Esophagus (tissue), 2 donors: ENCODE data around the gene PFN2. TPM values are rescaled to one million over a fixed set of nuclear protein-coding genes. Genes with fewer than 3 reads are reported as not detected.

ENCODE experiments used
- H3K27ac ChIP-seq, 2 donors: one replicate each; pipeline ENCODE4 v1.5.1; 2013; ENCODE audit warnings: low read depth in 2 of 2, mild to moderate bottlenecking in 2 of 2, inconsistent platforms in 1 of 2, low read length in 1 of 2, moderate library complexity in 1 of 2
- H3K27me3 ChIP-seq, 2 donors: one replicate each; pipeline ENCODE4 v1.6.1; 2013; ENCODE audit warnings: low read length in 2 of 2, control low read depth in 1 of 2, mild to moderate bottlenecking in 1 of 2; ENCODE audit not compliant: insufficient read depth in 2 of 2, control insufficient read depth in 1 of 2
- H3K36me3 ChIP-seq, 2 donors: one replicate each; pipeline ENCODE4 v1.6.1; 2013; ENCODE audit warnings: low read length in 1 of 2; ENCODE audit not compliant: control insufficient read depth in 2 of 2, insufficient read depth in 2 of 2
- H3K4me1 ChIP-seq, 2 donors: one replicate each; pipeline ENCODE4 v1.6.1; 2013; ENCODE audit warnings: low read length in 1 of 2; ENCODE audit not compliant: control insufficient read depth in 2 of 2, insufficient read depth in 2 of 2
- H3K4me3 ChIP-seq, 2 donors: one replicate each; pipeline ENCODE4 v1.5.1; 2013; ENCODE audit warnings: low read length in 2 of 2, mild to moderate bottlenecking in 2 of 2, low read depth in 1 of 2, moderate library complexity in 1 of 2
- H3K9me3 ChIP-seq, 2 donors: one replicate each; pipeline ENCODE4 v1.6.1; 2013; ENCODE audit warnings: mild to moderate bottlenecking in 2 of 2, low read depth in 1 of 2, low read length in 1 of 2, moderate library complexity in 1 of 2; ENCODE audit not compliant: control insufficient read depth in 2 of 2, insufficient read depth in 1 of 2
- WGBS, 2 donors: extraction: QIAGEN DNeasy Blood & Tissue Kit; methylation state at CpG; one replicate each; pipeline ENCODE4 v1.1.7; 2013; 5-methylcytosine and 5-hydroxymethylcytosine counted together
- polyA plus RNA-seq, 2 donors: library from polyadenylated mRNA; stranded (reverse); fragments of 200-250 nt; gene quantifications; one replicate each; pipeline ENCODE4 v1.2.3, GENCODE V29; 2013
- donor health status: healthy with polysubstance abuse.
- donor health status: Bipolar disorder and iron deficiency.

Gene PFN2
- polyA plus RNA-seq, 2 donors: 10.7 to 20.0 TPM

DNA sequence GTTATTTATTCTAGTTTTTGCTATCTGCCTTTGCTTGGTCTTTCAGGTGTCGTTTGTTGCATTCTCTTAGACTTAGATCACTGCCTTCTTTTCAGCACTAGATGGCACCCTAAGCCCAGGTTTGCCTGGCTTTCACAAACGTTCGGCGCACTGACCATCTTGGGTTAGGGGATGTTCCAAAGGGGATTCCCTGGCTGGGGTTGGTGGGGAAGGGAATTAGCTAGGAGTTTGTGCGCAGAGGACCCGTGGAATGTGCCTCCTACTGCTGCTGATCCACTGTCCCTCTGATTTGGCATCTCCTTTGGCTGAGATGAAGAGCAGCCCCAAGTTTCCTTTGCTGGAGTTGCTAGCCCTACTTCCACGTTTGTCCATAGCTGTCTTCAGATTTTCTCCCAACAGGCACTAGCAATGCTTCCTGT is 33.9 kb downstream of the PFN2 start:
- peaks cover 0 to 3% of the 10 kb centered on the region in 2 donors for H3K9me3 ChIP-seq
- H3K4me1 ChIP-seq: no peaks in the 10 kb centered on the region
- no peaks in the 10 kb centered on the region for H3K27me3 ChIP-seq
- no peak overlapping the region for H3K4me3 ChIP-seq
- 46 to 60% methylated on average over 7 of the region's 7 CpGs for WGBS, 2 donors
- peaks cover 0 to 2% of the 10 kb centered on the region in 2 donors for H3K36me3 ChIP-seq
- H3K27ac ChIP-seq: no peak overlapping the region

DNA sequence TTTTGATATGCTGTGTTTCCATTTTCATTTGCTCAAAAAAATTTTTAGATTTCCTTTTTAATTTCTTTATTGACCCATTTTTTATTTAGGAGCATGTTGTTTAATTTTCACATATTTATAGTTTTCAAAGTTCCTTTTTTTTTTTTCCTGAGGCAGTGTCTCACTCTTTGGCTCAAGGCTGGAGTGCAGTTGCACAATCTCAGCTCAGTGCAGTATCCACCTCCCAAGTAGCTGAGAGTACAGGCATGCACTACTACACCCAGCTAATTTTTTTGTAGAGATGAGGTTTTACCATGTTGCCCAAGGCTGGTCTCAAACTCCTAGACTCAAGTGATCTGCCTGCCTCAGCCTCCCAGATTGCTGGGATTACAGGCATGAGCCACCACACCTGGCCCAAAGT is 36.2 kb downstream of the PFN2 start:
- no peaks in the 10 kb centered on the region for H3K4me1 ChIP-seq
- no peak overlapping the region for H3K27ac ChIP-seq
- H3K4me3 ChIP-seq: no peak overlapping the region
- peaks cover 0 to 3% of the 10 kb centered on the region in 2 donors for H3K9me3 ChIP-seq
- peaks cover 0 to 2% of the 10 kb centered on the region in 2 donors for H3K36me3 ChIP-seq
- H3K27me3 ChIP-seq: no peaks in the 10 kb centered on the region

DNA sequence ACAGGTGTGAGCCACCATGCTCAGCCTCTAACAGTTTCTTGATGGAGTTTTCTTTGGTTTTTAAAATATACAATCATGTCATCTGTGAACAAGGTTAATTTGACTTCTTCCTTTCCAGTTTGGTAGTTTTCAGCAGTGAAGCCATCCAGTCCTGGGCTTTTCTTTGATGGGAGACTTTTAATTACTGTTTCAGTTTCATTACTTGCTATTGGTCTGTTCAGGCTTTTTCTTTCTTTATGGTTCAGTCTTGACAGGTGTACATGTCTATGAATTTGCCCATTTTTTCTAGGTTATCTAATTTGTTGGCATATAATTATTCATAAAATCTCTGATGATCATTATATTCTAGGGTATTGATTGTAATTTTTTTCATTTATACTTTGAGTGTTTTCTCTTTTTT is 36.8 kb downstream of the PFN2 start:
- Histone ChIP-seq H3K36me3 (peaks cover 0 to 2% of the 10 kb centered on the region in 2 donors), H3K27ac (no peak overlapping the region), H3K27me3 (no peaks in the 10 kb centered on the region), H3K4me3 (no peak overlapping the region), H3K9me3 (peaks cover 0 to 3% of the 10 kb centered on the region in 2 donors), H3K4me1 (no peaks in the 10 kb centered on the region)

GRCh38 chr3:149933008-149933407 is 37.7 kb downstream of the PFN2 start:
- H3K4me1 ChIP-seq: no peaks in the 10 kb centered on the region
- 96 to 100% methylated on average over 1 of the region's 1 CpG for WGBS, 2 donors
- no peak overlapping the region for H3K4me3 ChIP-seq
- peaks cover 0 to 3% of the 10 kb centered on the region in 2 donors for H3K9me3 ChIP-seq
- no peak overlapping the region for H3K27ac ChIP-seq
- H3K27me3 ChIP-seq: no peaks in the 10 kb centered on the region
- H3K36me3 ChIP-seq: peaks cover 0 to 2% of the 10 kb centered on the region in 2 donors

DNA sequence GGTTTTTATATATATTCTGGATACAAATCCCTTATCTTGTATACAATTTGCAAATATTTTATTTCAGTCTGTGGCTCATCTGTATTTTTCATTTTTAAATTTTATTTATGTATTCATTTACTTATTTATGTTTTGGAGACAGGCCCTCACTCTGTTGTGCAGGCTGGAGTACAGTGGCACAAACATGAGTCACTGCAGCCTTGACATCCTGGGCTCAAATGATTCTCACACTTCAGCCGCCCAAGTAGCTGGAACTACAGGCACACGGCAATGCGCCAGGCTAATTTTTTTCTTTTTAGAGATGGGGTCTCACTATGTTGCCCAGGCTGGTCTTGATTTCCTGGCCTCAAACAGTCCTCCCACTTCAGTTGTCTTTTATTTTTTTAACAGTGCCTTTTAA is 50.6 kb downstream of the PFN2 start:
- Histone ChIP-seq H3K27ac (no peak overlapping the region), H3K36me3 (no peaks in the 10 kb centered on the region), H3K4me1 (no peaks in the 10 kb centered on the region), H3K4me3 (no peak overlapping the region), H3K27me3 (no peaks in the 10 kb centered on the region), H3K9me3 (no peaks in the 10 kb centered on the region)
- WGBS, 2 donors: 97% methylated on average over 3 of the region's 3 CpGs

DNA sequence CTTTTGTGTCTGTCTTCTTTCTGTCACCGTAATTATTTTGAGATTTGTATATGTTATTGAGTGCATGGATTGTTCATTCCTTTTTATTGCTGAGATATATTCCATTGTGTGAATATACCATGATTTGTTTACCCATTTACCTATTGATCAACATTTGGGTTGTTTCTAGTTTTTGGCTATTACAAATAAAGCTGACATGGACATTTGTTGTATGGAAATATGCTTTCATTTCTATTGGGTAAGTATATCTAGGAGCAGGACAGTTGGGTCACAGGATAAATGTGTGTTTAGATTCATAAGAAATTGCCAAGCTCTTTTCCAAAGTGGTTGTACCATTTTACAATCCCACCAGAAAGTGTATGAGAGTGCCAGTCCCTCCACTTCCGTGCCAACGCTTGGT is 51.2 kb downstream of the PFN2 start:
- H3K36me3 ChIP-seq: no peaks in the 10 kb centered on the region
- H3K9me3 ChIP-seq: no peaks in the 10 kb centered on the region
- 96 to 99% methylated on average over 3 of the region's 3 CpGs for WGBS, 2 donors
- H3K27me3 ChIP-seq: no peaks in the 10 kb centered on the region
- no peaks in the 10 kb centered on the region for H3K4me1 ChIP-seq
- H3K27ac ChIP-seq: no peak overlapping the region
- no peak overlapping the region for H3K4me3 ChIP-seq

DNA sequence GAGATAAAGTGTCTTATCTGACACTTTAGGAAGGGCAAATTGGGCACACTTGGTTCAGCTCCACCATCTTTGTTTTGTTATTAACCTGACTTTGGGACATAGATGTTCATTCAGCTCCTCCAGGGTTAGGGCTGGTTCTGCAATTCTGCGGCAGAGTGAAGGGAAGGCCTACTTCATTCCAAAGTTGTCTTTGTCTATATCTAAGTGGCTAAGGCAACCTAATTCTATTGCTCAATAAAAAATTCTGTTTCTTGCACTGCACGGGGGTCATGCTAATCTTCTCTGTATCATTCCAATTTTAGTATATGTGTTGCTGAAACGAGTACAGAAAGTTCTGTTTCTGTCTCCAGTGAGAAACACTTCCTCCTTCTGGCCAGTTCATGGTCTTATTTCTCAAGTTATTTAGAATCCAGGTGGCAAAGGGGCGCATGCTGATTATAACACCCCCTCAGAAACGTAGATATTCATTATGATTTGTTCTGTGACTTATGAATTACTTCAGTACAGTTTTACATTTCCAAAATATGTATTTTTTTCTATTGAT is 53.5 kb downstream of the PFN2 start:
- Histone ChIP-seq H3K36me3 (no peaks in the 10 kb centered on the region), H3K4me3 (no peak overlapping the region), H3K4me1 (no peaks in the 10 kb centered on the region), H3K27me3 (no peaks in the 10 kb centered on the region), H3K9me3 (no peaks in the 10 kb centered on the region), H3K27ac (no peak overlapping the region)
- WGBS, 2 donors: 89 to 92% methylated on average over 5 of the region's 5 CpGs

Other genes with a start within 250 kb of the PFN2 start
- gene COMMD2, start 218.4 kb downstream of the PFN2 start, polyA plus RNA-seq: 10 to 100 TPM in 1 of 2 donors, 1 to 10 TPM in 1; 5.6 to 12.5 TPM
- gene ANKUB1, start 178.3 kb downstream of the PFN2 start, polyA plus RNA-seq: not detected
- 10 to 100 TPM; 23.7 to 31.3 TPM for gene RNF13, start 157.7 kb downstream of the PFN2 start, polyA plus RNA-seq